HCT116 (cell line): ENCODE measurements around the gene ANXA6. TPM values are rescaled to one million over a fixed set of nuclear protein-coding genes. Genes with fewer than 3 reads are reported as not detected.

Experiments used
- ATAC-seq: fragments of 200-7000 bp; cut with Tn5 transposase; 2 replicates; pipeline ENCODE4 v1.9.1; 2020; ENCODE audit warnings: mild to moderate bottlenecking, moderate library complexity
- BruUV-seq: library from RNA; stranded (reverse); fragments of 400-500 nt; replicated peaks from 2 replicates; lab custom pipeline; 2021; lab: Mats Ljungman, UMichigan
- CTCF ChIA-PET: fragments of 300-600 bp; sonication (Branson Sonifier 250); formaldehyde crosslinking; loops from one replicate; lab custom pipeline; 2021; ENCODE audit warnings: antibody characterized with exemption; lab: Charles Lee
- POLR2A ChIA-PET: fragments of 300-600, 350-600 bp; sonication (Branson Sonifier 250); formaldehyde crosslinking; loops from one replicate; lab custom pipeline; 2021; ENCODE audit warnings: antibody characterized with exemption; lab: Charles Lee
- RAD21 ChIA-PET, 2 experiments: fragments of 300-600 bp; sonication (Branson Sonifier 250); formaldehyde crosslinking; loops; one replicate each; lab custom pipeline; 2023; ENCODE audit warnings: low total read pairs in 2 of 2; ENCODE audit not compliant: uncharacterized antibody in 2 of 2, unreplicated experiment in 2 of 2, low non-redundant PET in 1 of 2; lab: Charles Lee
- DNase-seq: peaks from one replicate; pipeline ENCODE4 v3.0.0-alpha.2; 2010; ENCODE audit warnings: low read depth, low spot score
- H2AFZ ChIP-seq: fragments of 200-600 bp; shearing (Covaris generic), sonication (generic); 2 replicates; pipeline ENCODE4 v1.6.1; 2017; ENCODE audit warnings: low read depth, mixed run types, mixed read lengths, antibody characterized with exemption, low read length; ENCODE audit not compliant: poor library complexity, severe bottlenecking
- H3K27ac ChIP-seq: 2 replicates; pipeline ENCODE4 v1.5.1; 2012; ENCODE audit warnings: low read depth, low read length
- H3K27me3 ChIP-seq: fragments of 200-600 bp; sonication (generic); 2 replicates; pipeline ENCODE4 v1.6.1; 2016; ENCODE audit warnings: mixed run types, low read length, mixed read lengths; ENCODE audit not compliant: insufficient read depth
- H3K36me3 ChIP-seq, 2 experiments: fragments of 200-500 bp in 1 of 2; fragments of 200-600 bp in 1 of 2; sonication (Bioruptor generic) in 1 of 2; sonication (generic) in 1 of 2; 2 replicates each; pipeline versions ENCODE4 v1.5.1 to v1.6.1; 2014 to 2016; ENCODE audit warnings: low read length in 2 of 2, inconsistent platforms in 1 of 2, mixed read lengths in 1 of 2, mixed run types in 1 of 2; ENCODE audit not compliant: insufficient read depth in 2 of 2, control insufficient read depth in 1 of 2
- H3K4me1 ChIP-seq, 2 experiments: fragments of 200-600 bp in 1 of 2; sonication (generic) in 1 of 2; 2 replicates each; pipeline versions ENCODE4 v1.5.1 to v1.6.1; 2012 to 2017; ENCODE audit warnings: low read length in 2 of 2, inconsistent platforms in 1 of 2, mild to moderate bottlenecking in 1 of 2, mixed read lengths in 1 of 2, mixed run types in 1 of 2, moderate library complexity in 1 of 2; ENCODE audit not compliant: insufficient read depth in 2 of 2, control insufficient read depth in 1 of 2
- H3K4me2 ChIP-seq: fragments of 200-600 bp; sonication (generic); 2 replicates; pipeline ENCODE4 v1.6.1; 2017; ENCODE audit warnings: mixed run types, low read length, mixed read lengths
- H3K4me3 ChIP-seq, 2 experiments: fragments of 200-600 bp in 1 of 2; sonication (generic) in 1 of 2; replicated peaks in 1 of 2; 2 replicates each; pipeline ENCODE4 v1.5.1; 2011 to 2016; ENCODE audit warnings: low read length in 2 of 2, control low read depth in 1 of 2, low read depth in 1 of 2, mild to moderate bottlenecking in 1 of 2, mixed read lengths in 1 of 2, mixed run types in 1 of 2
- H3K79me2 ChIP-seq: fragments of 200-600 bp; sonication (generic); 2 replicates; pipeline ENCODE4 v1.6.1; 2017; ENCODE audit warnings: mild to moderate bottlenecking, mixed run types, low read length, moderate library complexity, mixed read lengths; ENCODE audit not compliant: insufficient read depth
- H3K9ac ChIP-seq: fragments of 200-600 bp; sonication (generic); 2 replicates; pipeline ENCODE4 v1.6.1; 2016; ENCODE audit warnings: low read length, mixed read lengths
- H3K9me2 ChIP-seq: fragments of 200-600 bp; sonication (generic), shearing (Covaris generic); 2 replicates; pipeline ENCODE4 v1.6.1; 2017; ENCODE audit warnings: mixed run types, mild to moderate bottlenecking, moderate library complexity; ENCODE audit not compliant: insufficient read depth
- H3K9me3 ChIP-seq, 2 experiments: fragments of 200-500 bp in 1 of 2; fragments of 200-600 bp in 1 of 2; sonication (Bioruptor generic) in 1 of 2; sonication (generic) in 1 of 2; 2 replicates each; pipeline ENCODE4 v1.6.1; 2014 to 2017; ENCODE audit warnings: low read length in 2 of 2, mixed read lengths in 2 of 2, inconsistent platforms in 1 of 2, low read depth in 1 of 2, mild to moderate bottlenecking in 1 of 2, mixed run types in 1 of 2, moderate library complexity in 1 of 2; ENCODE audit not compliant: control insufficient read depth in 1 of 2, insufficient read depth in 1 of 2
- H4K20me1 ChIP-seq: fragments of 200-600 bp; sonication (generic), shearing (Covaris generic); 2 replicates; pipeline ENCODE4 v1.6.1; 2017; ENCODE audit warnings: mixed run types, mild to moderate bottlenecking, moderate library complexity; ENCODE audit not compliant: insufficient read depth
- CBX3 ChIP-seq: IDR thresholded peaks from 2 replicates; pipeline ENCODE4 v1.6.1; 2012; ENCODE audit warnings: low read depth
- CEBPB ChIP-seq: IDR thresholded peaks from 2 replicates; pipeline ENCODE4 v1.6.1; 2012; ENCODE audit warnings: low read depth
- EZH2phosphoT487 ChIP-seq: fragments of 200-600 bp; IDR thresholded peaks from 2 replicates; pipeline ENCODE4 v1.6.1; 2018; ENCODE audit warnings: antibody characterized with exemption, borderline replicate concordance
- FOSL1 ChIP-seq: IDR thresholded peaks from 2 replicates; pipeline ENCODE4 v1.6.1; 2012; ENCODE audit warnings: low read depth
- JUND ChIP-seq: IDR thresholded peaks from 2 replicates; pipeline ENCODE4 v1.6.1; 2012
- POLR2A ChIP-seq: IDR thresholded peaks from 2 replicates; pipeline ENCODE4 v1.7.0; 2011; ENCODE audit warnings: borderline replicate concordance; ENCODE audit not compliant: insufficient read depth, insufficient read length; ENCODE audit errors: extremely low read depth
- RAD21 ChIP-seq: IDR thresholded peaks from 2 replicates; pipeline ENCODE4 v1.6.1; 2012; ENCODE audit warnings: low read depth, mild to moderate bottlenecking
- YY1 ChIP-seq: IDR thresholded peaks from 2 replicates; pipeline ENCODE4 v1.6.1; 2011; ENCODE audit warnings: low read length, low read depth, moderate library complexity, mild to moderate bottlenecking; ENCODE audit not compliant: insufficient replicate concordance; ENCODE audit errors: extremely low read depth
- ZNF274 ChIP-seq: fragments of 200-500 bp; sonication (Bioruptor generic); IDR thresholded peaks from 2 replicates; pipeline ENCODE4 v1.6.1; 2014; ENCODE audit warnings: mild to moderate bottlenecking, low read depth, low read length, inconsistent platforms
- intact Hi-C: fragments of 100-400 bp; cut with micrococcal nuclease; formaldehyde crosslinking; loops from 2 replicates; pipeline ENCODE4 v1.10.0; 2022
- total RNA-seq: library from RNA; stranded (reverse); gene quantifications from one replicate; pipeline ENCODE4 v1.2.1, GENCODE V29; 2021; ENCODE audit not compliant: unreplicated experiment
- TF ChIP-seq, protein P1 (sequence below): IDR thresholded peaks from 2 replicates; pipeline ENCODE4 v1.6.1; 2012
- TF ChIP-seq, protein P2 (sequence below), 3 experiments: fragments of 200-600 bp in 1 of 3; sonication (generic) in 1 of 3; IDR thresholded peaks in 2 of 3; conservative IDR thresholded peaks in 1 of 3; 2 replicates each; pipeline ENCODE4 v1.5.1; 2012 to 2017; ENCODE audit warnings: low read depth in 2 of 3, low read length in 2 of 3, antibody characterized with exemption in 1 of 3, borderline replicate concordance in 1 of 3, control low read depth in 1 of 3, mild to moderate bottlenecking in 1 of 3, mixed read lengths in 1 of 3, mixed run types in 1 of 3, moderate library complexity in 1 of 3; ENCODE audit not compliant: insufficient read depth in 1 of 3
- TF ChIP-seq, protein P3 (sequence below): IDR thresholded peaks from 2 replicates; pipeline ENCODE4 v1.6.1; 2012

The ANXA6 gene
- total RNA-seq, 1 experiment from 2014 or later = 71.9 TPM

DNA sequence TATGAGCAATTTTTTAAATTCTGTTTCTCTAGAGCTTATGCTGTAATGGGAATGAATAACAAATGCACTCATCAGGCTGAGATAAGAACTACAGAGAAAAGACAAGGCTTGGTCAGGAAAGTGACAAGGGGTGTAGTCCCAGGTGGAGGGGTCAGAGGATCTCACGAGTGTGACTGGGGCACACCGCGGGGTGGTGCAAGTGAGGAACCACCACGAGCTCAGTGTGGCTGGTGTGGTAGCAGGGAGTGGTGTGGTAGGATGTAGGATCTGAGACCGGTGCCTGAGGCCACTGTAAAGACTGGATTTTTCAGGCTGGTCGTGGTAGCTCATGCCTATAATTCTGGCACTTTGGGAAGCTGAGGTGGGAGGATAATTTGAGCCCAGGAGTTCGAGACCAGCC, 9.0 kb downstream of the ANXA6 start:
- H3K4me3 ChIP-seq = no peak overlapping the region
- CTCF ChIA-PET = no interaction called here
- H4K20me1 ChIP-seq = no peaks in the 10 kb centered on the region

More for the DNA sequence above, 9.0 kb downstream of the ANXA6 start:
- Histone ChIP-seq H3K9me3 (no peaks in the 10 kb centered on the region), H2AFZ (no peak overlapping the region), H3K27me3 (no peaks in the 10 kb centered on the region), H3K36me3 (no peaks in the 10 kb centered on the region; a peak in 1 of 4 replicates), H3K4me1 (no peaks in the 10 kb centered on the region), H3K4me2 (no peak overlapping the region), H3K9me2 (no peaks in the 10 kb centered on the region), H3K9ac (no peak overlapping the region), H3K79me2 (no peaks in the 10 kb centered on the region), H3K27ac (no peak overlapping the region)
- intact Hi-C loops = no loop called here
- no peak for ATAC-seq
- ChIA-PET POLR2A (no interaction called here), RAD21 (no interaction called here)
- DNase-seq = no peak
- TF ChIP-seq CBX3 = no peak
- no peak for TF ChIP-seq CEBPB
- no peak for TF ChIP-seq EZH2phosphoT487
- TF ChIP-seq JUND = no peak
- TF ChIP-seq, protein P1, sequence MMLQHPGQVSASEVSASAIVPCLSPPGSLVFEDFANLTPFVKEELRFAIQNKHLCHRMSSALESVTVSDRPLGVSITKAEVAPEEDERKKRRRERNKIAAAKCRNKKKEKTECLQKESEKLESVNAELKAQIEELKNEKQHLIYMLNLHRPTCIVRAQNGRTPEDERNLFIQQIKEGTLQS = no peak
- TF ChIP-seq, protein P2, sequence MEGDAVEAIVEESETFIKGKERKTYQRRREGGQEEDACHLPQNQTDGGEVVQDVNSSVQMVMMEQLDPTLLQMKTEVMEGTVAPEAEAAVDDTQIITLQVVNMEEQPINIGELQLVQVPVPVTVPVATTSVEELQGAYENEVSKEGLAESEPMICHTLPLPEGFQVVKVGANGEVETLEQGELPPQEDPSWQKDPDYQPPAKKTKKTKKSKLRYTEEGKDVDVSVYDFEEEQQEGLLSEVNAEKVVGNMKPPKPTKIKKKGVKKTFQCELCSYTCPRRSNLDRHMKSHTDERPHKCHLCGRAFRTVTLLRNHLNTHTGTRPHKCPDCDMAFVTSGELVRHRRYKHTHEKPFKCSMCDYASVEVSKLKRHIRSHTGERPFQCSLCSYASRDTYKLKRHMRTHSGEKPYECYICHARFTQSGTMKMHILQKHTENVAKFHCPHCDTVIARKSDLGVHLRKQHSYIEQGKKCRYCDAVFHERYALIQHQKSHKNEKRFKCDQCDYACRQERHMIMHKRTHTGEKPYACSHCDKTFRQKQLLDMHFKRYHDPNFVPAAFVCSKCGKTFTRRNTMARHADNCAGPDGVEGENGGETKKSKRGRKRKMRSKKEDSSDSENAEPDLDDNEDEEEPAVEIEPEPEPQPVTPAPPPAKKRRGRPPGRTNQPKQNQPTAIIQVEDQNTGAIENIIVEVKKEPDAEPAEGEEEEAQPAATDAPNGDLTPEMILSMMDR (IDR thresholded peaks at IDR 0.05 in 2 of 3, conservative IDR thresholded peaks at IDR 0.05 in 1 of 3; ENCODE audit: borderline replicate concordance in 1 of 3, insufficient read depth in 1 of 3, low read depth in 2 of 3, low read length in 2 of 3) = no peak
- TF ChIP-seq, protein P3, sequence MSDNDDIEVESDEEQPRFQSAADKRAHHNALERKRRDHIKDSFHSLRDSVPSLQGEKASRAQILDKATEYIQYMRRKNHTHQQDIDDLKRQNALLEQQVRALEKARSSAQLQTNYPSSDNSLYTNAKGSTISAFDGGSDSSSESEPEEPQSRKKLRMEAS = no peak
- no peak for TF ChIP-seq YY1
- TF ChIP-seq FOSL1 = no peak
- no peak for TF ChIP-seq ZNF274
- TF ChIP-seq POLR2A = no peak
- TF ChIP-seq RAD21 = no peak
- no TSS peak for BruUV-seq
